Epithelial cell of proximal tubule (primary cell): ENCODE data around the gene ADCK1. TPM values are rescaled to one million over a fixed set of nuclear protein-coding genes. Genes with fewer than 3 reads are reported as not detected.
"Not testable (repeated sequence)": the region's sequence is repeated elsewhere in the genome, so short reads cannot be mapped to it uniquely, and the experiment has no call there.

Experiments
- DNase-seq: peaks from one replicate; pipeline ENCODE4 v3.0.0-alpha.2; 2011; ENCODE audit warnings: low read depth
- H3K4me3 ChIP-seq: 2 replicates; pipeline ENCODE4 v1.5.1; 2011; ENCODE audit warnings: low read depth, mild to moderate bottlenecking, low read length
- total RNA-seq: library from RNA; depleted of rRNA; stranded (reverse); fragments of >200 nt; gene quantifications from 2 replicates; pipeline ENCODE4 v1.2.3, GENCODE V29; 2015
- TF ChIP-seq, protein P1 (sequence below): conservative IDR thresholded peaks from 2 replicates; pipeline ENCODE4 v1.5.1; 2012; ENCODE audit warnings: low read depth, mild to moderate bottlenecking, low read length

ADCK1 gene
- total RNA-seq, 1 donor from 2014 or later: 4.3 TPM

DNA sequence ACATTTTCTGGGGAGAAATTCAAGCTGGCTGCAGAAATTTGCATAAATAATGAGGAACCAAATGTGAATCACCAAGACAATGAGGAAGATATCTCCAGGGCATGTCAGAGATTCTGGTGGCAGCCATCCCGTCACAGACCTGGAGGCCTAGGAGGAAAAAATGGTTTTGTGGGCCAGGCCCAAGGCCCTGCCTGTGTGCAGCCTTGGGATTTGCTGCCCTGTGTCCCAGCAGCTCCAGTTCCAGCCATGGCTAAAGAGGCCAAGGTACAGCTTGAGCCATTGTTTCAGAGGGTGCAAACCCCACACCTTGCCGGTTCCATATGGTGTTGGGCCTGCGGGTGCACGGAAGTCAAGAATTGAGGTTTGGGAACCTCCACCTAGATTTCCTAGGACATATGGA is 147.5 kb downstream of the ADCK1 start:
- DNase-seq: no peak
- H3K4me3 ChIP-seq: no peak overlapping the region
- TF ChIP-seq, protein P1, sequence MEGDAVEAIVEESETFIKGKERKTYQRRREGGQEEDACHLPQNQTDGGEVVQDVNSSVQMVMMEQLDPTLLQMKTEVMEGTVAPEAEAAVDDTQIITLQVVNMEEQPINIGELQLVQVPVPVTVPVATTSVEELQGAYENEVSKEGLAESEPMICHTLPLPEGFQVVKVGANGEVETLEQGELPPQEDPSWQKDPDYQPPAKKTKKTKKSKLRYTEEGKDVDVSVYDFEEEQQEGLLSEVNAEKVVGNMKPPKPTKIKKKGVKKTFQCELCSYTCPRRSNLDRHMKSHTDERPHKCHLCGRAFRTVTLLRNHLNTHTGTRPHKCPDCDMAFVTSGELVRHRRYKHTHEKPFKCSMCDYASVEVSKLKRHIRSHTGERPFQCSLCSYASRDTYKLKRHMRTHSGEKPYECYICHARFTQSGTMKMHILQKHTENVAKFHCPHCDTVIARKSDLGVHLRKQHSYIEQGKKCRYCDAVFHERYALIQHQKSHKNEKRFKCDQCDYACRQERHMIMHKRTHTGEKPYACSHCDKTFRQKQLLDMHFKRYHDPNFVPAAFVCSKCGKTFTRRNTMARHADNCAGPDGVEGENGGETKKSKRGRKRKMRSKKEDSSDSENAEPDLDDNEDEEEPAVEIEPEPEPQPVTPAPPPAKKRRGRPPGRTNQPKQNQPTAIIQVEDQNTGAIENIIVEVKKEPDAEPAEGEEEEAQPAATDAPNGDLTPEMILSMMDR: no peak

DNA sequence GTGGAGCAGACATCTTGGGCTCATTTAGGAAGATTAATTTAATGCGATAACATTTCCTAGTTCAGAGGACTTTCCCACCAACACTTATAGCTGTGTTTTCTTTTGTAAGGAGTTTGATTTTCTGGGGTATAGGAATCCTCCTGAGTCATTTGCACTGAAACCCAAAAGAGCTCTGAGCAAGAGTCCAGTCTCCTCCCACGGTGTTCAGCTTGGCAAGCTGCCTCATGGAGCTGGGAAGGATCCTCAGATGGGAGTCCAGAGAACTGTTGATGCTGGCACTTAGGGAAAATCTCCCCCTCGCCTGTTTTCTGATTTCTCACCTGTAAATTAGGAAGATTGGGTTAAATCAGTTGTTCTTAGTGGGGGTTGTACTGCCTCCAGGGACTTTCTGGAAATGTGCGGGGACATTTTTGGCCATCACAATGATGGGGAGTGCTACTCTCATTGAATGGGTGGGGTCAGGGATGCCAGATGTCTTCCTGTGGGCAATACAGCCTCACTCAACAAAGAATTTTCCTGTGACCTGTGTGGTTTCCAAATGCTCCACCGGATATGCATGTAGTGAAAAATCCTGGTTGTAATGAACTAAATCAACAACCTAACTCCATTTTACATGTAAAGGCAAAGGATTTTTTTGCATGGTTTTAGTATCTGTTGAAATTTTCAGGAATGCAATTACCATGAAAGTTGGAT is 150.6 kb downstream of the ADCK1 start:
- H3K4me3 ChIP-seq: no peak overlapping the region
- TF ChIP-seq, protein P1: no peak
- DNase-seq: no peak

DNA sequence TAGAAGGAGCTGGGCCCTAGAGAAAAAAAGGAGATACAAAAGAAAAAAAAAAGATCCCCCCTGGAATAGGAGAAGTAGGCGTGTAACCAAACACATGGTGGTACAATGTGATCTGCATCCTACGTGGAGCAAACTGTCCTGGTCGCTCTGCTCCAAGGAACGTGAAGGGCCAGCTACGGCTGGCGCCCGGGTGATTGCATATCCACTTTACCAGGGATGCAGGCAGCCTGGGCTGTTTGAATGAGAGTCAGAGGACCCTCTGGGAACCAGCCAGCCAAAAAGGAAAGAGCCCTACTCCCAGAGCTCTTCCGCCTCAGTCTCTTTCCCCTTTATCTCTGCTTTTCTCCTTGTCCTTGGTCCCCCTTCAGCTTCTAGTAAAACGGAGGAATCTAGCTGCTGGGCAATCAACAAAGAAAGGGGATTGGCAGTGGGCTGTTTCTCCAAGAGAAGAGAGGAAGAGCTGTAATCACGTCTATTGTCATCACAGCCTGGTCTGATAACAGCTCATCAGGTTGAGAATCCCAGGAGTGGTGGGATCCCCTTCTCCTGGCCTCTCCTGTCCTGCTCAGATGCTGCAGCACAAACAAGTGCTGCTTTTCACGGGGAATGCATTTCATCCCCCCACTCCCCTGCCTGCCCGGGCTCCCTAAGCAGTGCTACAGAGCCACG is 156.0 kb downstream of the ADCK1 start:
- TF ChIP-seq, protein P1: no peak
- H3K4me3 ChIP-seq: no peak overlapping the region
- DNase-seq: no peak

DNA sequence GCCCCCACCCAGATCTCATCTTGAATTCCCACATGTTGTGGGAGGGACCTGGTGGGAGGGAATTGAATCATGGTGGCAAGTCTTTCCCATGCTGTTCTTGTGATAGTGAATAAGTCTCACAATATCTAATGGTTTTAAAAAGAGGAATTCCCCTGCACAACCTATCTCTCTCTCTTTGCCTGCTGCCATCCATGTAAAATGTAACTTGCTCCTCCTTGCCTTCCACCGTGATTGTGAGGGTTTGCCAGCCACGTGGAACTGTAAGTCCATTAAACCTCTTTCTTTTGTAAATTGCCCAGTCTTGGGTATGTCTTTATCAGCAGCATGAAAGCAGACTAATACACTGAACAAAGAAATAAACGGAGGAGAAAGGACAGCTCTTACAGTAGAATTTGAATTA is 159.8 kb downstream of the ADCK1 start:
- not testable (repeated sequence) for DNase-seq

DNA sequence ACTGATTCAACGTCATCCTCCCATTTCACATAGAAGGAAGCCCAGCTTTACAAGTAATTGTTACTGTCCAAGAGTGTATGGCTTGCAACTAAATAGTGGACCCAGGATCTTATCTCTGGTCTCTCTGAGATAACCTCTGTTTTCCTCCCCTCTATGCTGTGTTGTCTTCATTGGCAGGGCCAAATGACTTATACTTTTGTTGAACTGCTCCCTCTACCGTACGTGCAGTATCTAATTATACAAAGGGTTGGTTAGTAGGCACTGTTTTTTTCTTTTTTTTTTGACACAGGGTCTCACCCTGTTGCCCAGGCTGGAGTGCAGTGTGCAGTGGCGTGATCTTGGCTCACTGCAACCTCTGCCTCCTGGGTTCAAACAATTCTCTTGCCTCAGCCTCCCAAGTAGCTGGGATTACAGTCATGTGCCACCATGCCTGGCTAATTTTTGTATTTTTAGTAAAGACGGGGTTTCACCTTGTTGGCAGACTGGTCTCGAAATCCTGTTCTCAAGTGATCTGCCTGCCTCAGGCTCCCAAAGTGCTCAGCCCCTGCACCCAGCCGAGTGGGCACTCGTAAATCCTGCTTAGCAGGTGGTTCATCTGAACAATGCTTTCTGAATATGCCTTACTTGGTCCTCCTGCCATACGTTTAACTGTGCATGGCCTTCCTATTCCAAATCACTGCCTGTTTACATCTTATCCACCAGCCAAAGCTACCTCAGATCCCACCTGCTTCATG is 162.1 kb downstream of the ADCK1 start:
- H3K4me3 ChIP-seq: no peak overlapping the region
- TF ChIP-seq, protein P1: no peak
- DNase-seq: no peak

More for the DNA sequence above, 159.8 kb downstream of the ADCK1 start:
- H3K4me3 ChIP-seq: not testable (repeated sequence)

DNA sequence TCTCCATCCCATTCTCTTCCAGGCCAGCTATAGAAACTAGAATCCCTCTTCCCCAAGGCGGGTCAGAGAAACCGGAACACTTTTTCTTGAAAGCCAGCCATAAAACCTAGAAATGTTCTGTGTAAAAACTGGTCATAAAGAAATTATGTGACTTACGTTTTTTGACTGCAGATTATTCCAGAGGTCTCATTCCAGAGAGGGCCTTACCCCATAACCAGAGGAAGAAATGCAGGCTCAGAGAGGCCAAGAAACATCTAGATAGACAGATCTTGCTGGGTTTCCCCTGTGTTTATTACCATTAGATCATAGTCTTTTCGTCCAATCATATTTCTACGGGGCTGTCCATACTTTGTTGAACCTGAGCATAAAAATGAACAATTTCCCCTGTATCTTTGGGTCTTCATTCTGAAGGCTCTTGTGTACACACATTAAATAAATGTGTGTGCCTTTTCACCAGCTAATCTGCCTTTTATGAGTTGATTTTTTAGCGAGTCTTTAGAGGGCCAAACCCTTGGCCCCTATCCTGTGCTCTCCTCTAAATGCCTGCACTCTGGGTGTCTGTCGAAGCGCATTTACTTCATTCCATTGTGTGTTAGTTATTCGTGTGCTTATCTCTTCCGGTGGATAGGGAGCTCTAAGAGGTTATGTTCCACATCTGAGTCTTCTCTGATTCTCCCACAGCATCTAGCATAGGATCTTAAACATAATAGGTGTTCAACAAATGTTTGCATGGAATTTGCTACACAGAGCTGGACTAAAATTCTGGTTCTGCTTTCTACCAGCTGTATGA is 163.0 kb downstream of the ADCK1 start:
- no peak for DNase-seq
- TF ChIP-seq, protein P1: no peak
- no peak overlapping the region for H3K4me3 ChIP-seq

DNA sequence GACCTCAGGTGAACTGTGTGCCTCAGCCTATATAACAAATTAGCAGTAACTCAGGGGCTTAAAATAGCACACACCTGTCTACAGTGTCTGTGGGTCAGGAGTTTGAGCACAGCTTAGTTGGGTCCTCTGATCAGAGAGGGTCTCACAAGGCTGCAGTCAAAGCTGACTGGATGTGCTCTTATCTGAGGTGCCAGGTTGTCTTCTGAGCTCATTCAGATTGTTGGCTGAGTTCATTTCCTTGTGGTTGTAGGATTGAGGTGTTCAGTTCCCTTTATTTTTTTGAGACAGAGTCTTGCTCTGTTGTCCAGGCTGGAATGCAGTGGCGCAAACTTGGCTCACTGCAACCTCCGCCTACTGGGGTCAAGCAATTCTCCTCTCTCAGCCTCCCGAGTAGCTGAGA is 164.7 kb downstream of the ADCK1 start:
- no peak overlapping the region for H3K4me3 ChIP-seq
- TF ChIP-seq, protein P1: no peak
- no peak for DNase-seq
